Left ventricle myocardium superior (tissue), 1 donor: ENCODE data around the gene GALNT13. TPM values are rescaled to one million over a fixed set of nuclear protein-coding genes. Genes with fewer than 3 reads are reported as not detected.
A peak's percentile ranks its signal among the peaks of the same experiment; 100 is the strongest.

Experiments used
- ATAC-seq: fragments of 200-7000 bp; cut with Tn5 transposase; one replicate; pipeline ENCODE4 v1.9.1; 2020; ENCODE audit warnings: mild to moderate bottlenecking, moderate library complexity
- DNase-seq: peaks from one replicate; pipeline ENCODE4 v3.0.0-alpha.2; 2020
- intact Hi-C: fragments of 100-400 bp; cut with micrococcal nuclease; formaldehyde crosslinking; loops from one replicate; pipeline ENCODE4 v1.11.0; 2022
- total RNA-seq: library from RNA; stranded (reverse); fragmentation: NEBNext Ultra II Directional; extraction: Animal tissue kit (Norgen Biotek cat#: 25700); gene quantifications from one replicate; pipeline ENCODE4 v1.2.1, GENCODE V29; 2021
- donor health status: DM: no; HTN: yes; CAD: no; lungs with severe emphysema.

Gene GALNT13
- total RNA-seq, 1 donor from 2014 or later: 0.15 TPM

- intact Hi-C loops: no loop called here
- ATAC-seq: no peak
- DNase-seq: no peak
Observed at GRCh38 chr2:154092571-154092970, 220.8 kb downstream of the GALNT13 start.

- no peak for ATAC-seq
- intact Hi-C loops: no loop called here
- no peak for DNase-seq
Observed at GRCh38 chr2:154093856-154094255, 222.1 kb downstream of the GALNT13 start.

DNA sequence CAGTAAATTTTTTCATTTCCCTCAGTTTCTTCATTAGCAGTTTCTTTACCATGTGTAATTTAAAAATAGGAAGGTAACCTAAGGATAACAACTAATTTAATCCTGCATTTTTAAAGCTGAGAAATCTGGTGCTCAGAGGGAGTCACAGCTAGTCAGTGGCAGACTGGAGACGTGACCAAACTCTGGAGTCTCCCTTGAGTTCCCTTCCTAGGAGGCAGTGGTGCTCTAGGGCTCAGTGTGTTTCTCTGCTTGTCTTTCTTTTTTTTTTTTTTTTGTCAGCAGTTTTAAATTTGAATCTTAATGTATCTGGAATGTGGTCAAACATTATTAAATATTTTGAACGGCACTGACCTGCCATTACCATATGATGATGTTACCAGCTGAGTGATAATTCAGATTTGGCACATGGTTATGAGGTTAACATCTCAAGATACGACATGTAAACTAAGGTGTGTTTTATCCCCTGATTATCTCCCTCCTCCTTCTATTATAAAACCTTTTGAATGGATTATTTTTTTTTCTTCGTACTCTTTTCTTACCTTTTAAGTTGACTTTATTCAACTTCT lies 226.2 kb downstream of the GALNT13 start:
- intact Hi-C loops: no loop called here
- DNase-seq (no peak), ATAC-seq (no peak)

DNA sequence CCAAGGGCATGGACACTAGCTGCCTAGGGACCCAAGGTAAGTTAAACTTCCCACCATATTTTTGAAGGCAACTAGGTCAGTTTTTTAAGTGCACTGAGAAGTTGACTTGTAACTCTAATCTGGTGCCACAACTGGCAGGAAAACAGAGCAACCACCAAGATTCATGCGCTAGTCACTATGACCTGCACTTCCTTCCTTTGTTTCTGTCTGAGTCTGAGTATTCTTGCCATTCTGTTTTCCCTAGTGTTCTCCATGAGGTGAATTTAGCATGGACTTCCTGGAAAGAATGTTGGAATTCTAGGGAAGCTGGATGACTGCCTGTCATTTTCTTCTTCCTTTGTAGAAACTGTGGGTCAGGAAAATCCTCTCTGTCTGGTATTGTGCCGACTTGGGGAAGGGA lies 249.0 kb downstream of the GALNT13 start:
- ATAC-seq (no peak), DNase-seq (no peak)
- intact Hi-C loops: no loop called here

- ATAC-seq (no peak), DNase-seq (no peak)
- intact Hi-C loops: no loop called here
Observed at GRCh38 chr2:154125891-154126290, 254.2 kb downstream of the GALNT13 start.

GRCh38 chr2:154130821-154131220 lies 259.1 kb downstream of the GALNT13 start:
- DNase-seq: no peak
- intact Hi-C loops: no loop called here
- ATAC-seq: peak; percentile 59

DNA sequence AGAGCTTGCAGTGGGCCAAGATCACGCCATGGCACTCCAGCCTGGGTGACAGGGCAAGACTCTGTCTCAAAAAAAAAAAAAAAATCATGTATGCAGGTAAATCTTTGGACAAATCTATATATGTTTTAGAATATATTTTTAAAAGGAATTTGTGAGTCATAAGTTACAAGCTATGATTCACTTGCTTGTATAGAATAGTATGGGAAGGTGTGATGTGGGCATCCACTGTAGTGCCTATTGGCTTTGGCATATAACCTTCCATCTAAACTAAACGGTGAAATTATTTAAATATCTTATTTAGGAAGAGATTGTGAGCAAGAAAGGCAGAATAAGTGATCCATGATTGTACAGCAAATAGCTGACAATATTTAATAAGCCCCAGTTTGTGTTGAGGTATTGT lies 261.1 kb downstream of the GALNT13 start:
- intact Hi-C loops: no loop called here
- DNase-seq (no peak), ATAC-seq (no peak)

- no peak for DNase-seq
- intact Hi-C loops: no loop called here
- ATAC-seq: peak; percentile 62
Observed at GRCh38 chr2:154133823-154134222, 262.1 kb downstream of the GALNT13 start.

DNA sequence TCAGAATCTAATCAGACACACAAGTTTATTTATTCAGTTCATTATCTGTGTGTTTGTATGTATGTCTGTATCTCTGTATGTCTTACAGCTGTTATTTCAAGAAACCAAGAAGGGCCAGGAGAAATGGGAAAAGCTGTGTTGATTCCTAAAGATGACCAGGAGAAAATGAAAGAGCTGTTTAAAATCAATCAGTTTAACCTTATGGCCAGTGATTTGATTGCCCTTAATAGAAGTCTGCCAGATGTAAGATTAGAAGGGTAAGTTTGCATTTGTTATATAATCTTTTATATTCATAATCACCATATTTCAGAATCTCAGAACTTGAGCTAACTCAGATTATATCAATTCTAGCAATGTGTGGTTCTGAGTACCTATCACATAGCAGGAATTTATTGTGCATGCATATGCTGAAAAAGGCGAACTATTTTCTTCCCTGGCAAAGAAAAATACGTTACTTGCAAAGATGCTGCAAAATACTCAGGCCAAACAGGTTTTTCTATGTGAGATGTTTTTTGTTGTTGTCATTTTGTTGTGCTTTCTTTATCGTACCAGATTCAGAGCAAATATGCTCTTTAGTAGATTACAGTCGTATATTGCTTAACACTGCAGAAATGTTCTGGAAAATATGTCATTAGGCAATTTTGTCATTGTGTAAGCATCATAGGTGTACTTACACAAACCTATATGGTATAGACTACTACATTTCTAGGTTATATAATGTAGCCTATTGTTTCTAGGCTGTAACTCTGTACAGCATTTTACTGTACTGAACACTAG lies 268.7 kb downstream of the GALNT13 start:
- ATAC-seq: no peak
- DNase-seq: no peak
- intact Hi-C loops: no loop called here

- DNase-seq (no peak), ATAC-seq (no peak)
- intact Hi-C loops: no loop called here
Observed at GRCh38 chr2:154142480-154142879, 270.8 kb downstream of the GALNT13 start.

- intact Hi-C loops: no loop called here
- DNase-seq: no peak
Observed at GRCh38 chr2:154143105-154143504, 271.4 kb downstream of the GALNT13 start.

GRCh38 chr2:154158101-154158500 lies 286.4 kb downstream of the GALNT13 start:
- ATAC-seq (no peak), DNase-seq (no peak)
- intact Hi-C loops: no loop called here

More at GRCh38 chr2:154143105-154143504, 271.4 kb downstream of the GALNT13 start:
- no peak for ATAC-seq

- no peak for ATAC-seq
- DNase-seq: no peak
- intact Hi-C loops: no loop called here
Observed at GRCh38 chr2:154161286-154161685, 289.6 kb downstream of the GALNT13 start.

- DNase-seq (no peak), ATAC-seq (no peak)
- intact Hi-C loops: no loop called here
Observed at GRCh38 chr2:154170400-154170799, 298.7 kb downstream of the GALNT13 start.

GRCh38 chr2:154173164-154173563 lies 301.4 kb downstream of the GALNT13 start:
- intact Hi-C loops: no loop called here

DNA sequence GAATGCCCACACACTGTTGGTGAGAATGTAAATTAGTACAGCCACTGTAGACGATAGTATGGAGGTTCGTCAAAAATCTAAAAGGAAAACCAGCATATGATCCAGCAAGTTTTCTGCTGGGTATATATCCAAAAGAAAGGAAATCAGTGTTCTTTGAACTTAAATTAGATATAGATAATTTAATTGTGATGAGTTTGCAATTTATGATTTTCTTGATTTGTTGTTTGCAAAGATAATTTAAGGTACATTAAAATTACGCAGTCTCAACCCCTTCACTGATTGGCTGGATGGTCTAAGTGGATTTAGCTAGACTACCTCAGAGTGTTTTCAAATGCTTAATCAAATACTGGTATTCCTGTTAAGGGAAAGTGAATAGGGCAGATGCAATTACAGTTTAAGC lies 302.2 kb downstream of the GALNT13 start:
- intact Hi-C loops: no loop called here
- no peak for DNase-seq
- no peak for ATAC-seq

More at GRCh38 chr2:154173164-154173563, 301.4 kb downstream of the GALNT13 start:
- DNase-seq: no peak
- ATAC-seq: no peak

- DNase-seq: no peak
- intact Hi-C loops: no loop called here
- ATAC-seq: no peak
Observed at GRCh38 chr2:154182008-154182407, 310.3 kb downstream of the GALNT13 start.

DNA sequence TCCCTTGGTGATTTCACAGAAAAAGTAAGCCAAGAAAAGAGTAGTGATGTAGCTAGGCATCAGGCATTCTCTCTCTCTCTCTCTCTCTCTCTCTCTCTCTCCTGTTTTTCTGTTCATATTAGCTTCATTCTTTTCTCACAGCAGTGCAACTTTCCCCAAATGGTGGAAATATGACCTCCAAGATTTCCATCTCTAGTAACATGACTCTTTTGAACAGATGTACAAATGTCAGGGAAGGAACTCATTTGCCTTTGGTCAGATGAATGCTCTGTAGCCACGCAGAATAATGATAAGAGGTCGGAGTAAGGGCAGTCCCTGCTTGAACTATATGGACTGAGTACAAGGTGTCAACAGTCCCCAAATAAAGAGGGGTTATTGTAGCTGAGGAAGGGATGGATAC lies 316.2 kb downstream of the GALNT13 start:
- DNase-seq (no peak), ATAC-seq (no peak)
- intact Hi-C loops: no loop called here

DNA sequence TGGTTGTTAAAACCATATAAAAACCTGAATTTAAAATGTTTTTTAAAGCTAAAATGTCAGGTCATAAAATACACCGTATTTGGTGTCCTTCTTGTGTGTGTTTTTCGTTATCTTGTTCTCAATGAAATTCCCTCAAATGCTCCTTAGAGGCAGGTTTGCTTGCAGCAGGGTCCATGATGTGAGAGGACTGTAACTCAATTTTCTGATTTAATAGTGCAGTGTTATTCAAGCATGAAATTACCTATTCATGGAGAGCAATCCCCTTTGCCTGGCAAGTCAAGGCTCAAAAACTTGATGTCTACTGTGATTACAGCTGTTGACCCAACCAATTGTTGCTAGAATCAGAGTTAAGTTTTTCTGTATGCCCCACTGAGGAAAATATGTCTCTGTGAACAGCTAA lies 318.2 kb downstream of the GALNT13 start:
- DNase-seq (no peak), ATAC-seq (no peak)
- intact Hi-C loops: no loop called here

DNA sequence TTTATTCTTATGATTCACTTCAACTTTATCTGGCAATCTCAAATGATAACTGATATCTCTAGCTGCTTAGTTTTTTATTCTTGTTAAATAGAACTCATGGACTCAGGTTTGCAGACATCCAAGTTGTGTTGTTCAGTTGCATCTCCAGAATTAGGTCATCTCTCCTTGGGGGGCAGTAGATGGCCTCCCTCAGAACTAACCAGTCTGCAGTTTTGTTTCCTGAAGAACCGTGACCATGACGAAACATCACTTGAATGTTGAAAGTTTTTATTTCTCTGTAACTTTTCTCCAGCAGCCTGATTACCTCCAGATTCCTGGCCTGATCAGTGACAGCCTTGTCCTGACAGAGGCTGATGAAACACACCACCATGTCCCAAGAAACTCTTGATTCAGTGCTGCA lies 321.5 kb downstream of the GALNT13 start:
- no peak for ATAC-seq
- DNase-seq: no peak
- intact Hi-C loops: no loop called here
